NOMO-1 treated with DMSO at 0.1 percent for 48 hours (cell line): ENCODE data around the gene CDC14B.
"Not testable (repeated sequence)": the region's sequence is repeated elsewhere in the genome, so short reads cannot be mapped to it uniquely, and the experiment has no call there.

Experiments used
- DNase-seq: peaks from one replicate; lab custom pipeline; 2025; ENCODE audit not compliant: unreplicated experiment; lab: John Stamatoyannopoulos, UW

Gene CDC14B

GRCh38 chr9:96619491-96620180 is at the start of gene CDC14B:
TSS of gene CDC14B (minus strand) at chr9:96619843. CDS start at chr9:96619378, 465 bp downstream.
- DNase-seq: peak; percentile 88

- DNase-seq: no peak
Observed at GRCh38 chr9:96668868-96669534, 49.4 kb upstream of the CDC14B start.

GRCh38 chr9:96667363-96667728 is 47.7 kb upstream of the CDC14B start:
- DNase-seq: no peak

GRCh38 chr9:96666653-96667362 is 47.2 kb upstream of the CDC14B start:
- DNase-seq: peak; percentile 71

- no peak for DNase-seq
Observed at GRCh38 chr9:96665789-96666188, 46.1 kb upstream of the CDC14B start.

- DNase-seq: no peak
Observed at GRCh38 chr9:96663506-96664120, 44.0 kb upstream of the CDC14B start.

- no peak for DNase-seq
Observed at GRCh38 chr9:96661711-96662110, 42.1 kb upstream of the CDC14B start.

GRCh38 chr9:96660692-96661248 is 41.1 kb upstream of the CDC14B start:
- peak; percentile 19 for DNase-seq

- DNase-seq: peak; percentile 36
Observed at GRCh38 chr9:96655198-96655851, 35.7 kb upstream of the CDC14B start, which contains the start of gene PRXL2C. TSS of gene PRXL2C (minus strand) at chr9:96655317. CDS start at chr9:96655281, 36 bp downstream.

GRCh38 chr9:96654450-96655197 is 35.0 kb upstream of the CDC14B start:
- DNase-seq: peak; percentile 58

GRCh38 chr9:96651626-96652025 is 32.0 kb upstream of the CDC14B start:
- DNase-seq: peak; percentile 41

- DNase-seq: no peak
Observed at GRCh38 chr9:96649620-96650324, 30.1 kb upstream of the CDC14B start.

GRCh38 chr9:96646081-96646991 is 26.7 kb upstream of the CDC14B start:
- peak; percentile 96 for DNase-seq

- no peak for DNase-seq
Observed at GRCh38 chr9:96644137-96644536, 24.5 kb upstream of the CDC14B start.

- DNase-seq: no peak
Observed at GRCh38 chr9:96641514-96641913, 21.9 kb upstream of the CDC14B start.

- no peak for DNase-seq
Observed at GRCh38 chr9:96638606-96639364, 19.1 kb upstream of the CDC14B start.

GRCh38 chr9:96636368-96636767 is 16.7 kb upstream of the CDC14B start:
- no peak for DNase-seq

GRCh38 chr9:96633579-96633978 is 13.9 kb upstream of the CDC14B start:
- DNase-seq: not testable (repeated sequence)
